Astrocyte (in vitro differentiated cells and primary cell): ENCODE results near the gene ACIN1. TPM values are rescaled to one million over a fixed set of nuclear protein-coding genes. Genes with fewer than 3 reads are reported as not detected.

Source experiments
- DNase-seq: peaks from one replicate; pipeline ENCODE4 v3.0.0-alpha.2; 2010; ENCODE audit warnings: low read depth
- FAIRE-seq: peaks from 2 replicates; lab custom pipeline; 2011; peaks lifted over from hg19 to GRCh38; lab: Jason Lieb, UNC
- H2AFZ ChIP-seq: 2 replicates; pipeline ENCODE4 v1.6.0; 2012; ENCODE audit warnings: low read depth, low read length, inconsistent platforms
- H3K27ac ChIP-seq: 2 replicates; pipeline ENCODE4 v1.5.1; 2011; ENCODE audit warnings: low read depth, low read length, inconsistent platforms
- H3K27me3 ChIP-seq: 2 replicates; pipeline ENCODE4 v1.6.0; 2011; ENCODE audit warnings: low read length, inconsistent platforms; ENCODE audit not compliant: insufficient read depth
- H3K36me3 ChIP-seq: 2 replicates; pipeline ENCODE4 v1.5.1; 2011; ENCODE audit warnings: low read length, inconsistent platforms; ENCODE audit not compliant: insufficient read depth
- H3K4me1 ChIP-seq: 2 replicates; pipeline ENCODE4 v1.5.1; 2011; ENCODE audit warnings: low read length, inconsistent platforms; ENCODE audit not compliant: insufficient read depth
- H3K4me2 ChIP-seq: 2 replicates; pipeline ENCODE4 v1.6.0; 2012; ENCODE audit warnings: low read length, inconsistent platforms
- H3K4me3 ChIP-seq: 2 replicates; pipeline ENCODE4 v1.5.1; 2011; ENCODE audit warnings: low read depth, mild to moderate bottlenecking, low read length, inconsistent platforms; ENCODE audit not compliant: insufficient read depth
- H3K79me2 ChIP-seq: 2 replicates; pipeline ENCODE4 v1.6.0; 2012; ENCODE audit warnings: mild to moderate bottlenecking, low read length, inconsistent platforms; ENCODE audit not compliant: insufficient read depth
- H3K9ac ChIP-seq: 2 replicates; pipeline ENCODE4 v1.6.0; 2012; ENCODE audit warnings: mild to moderate bottlenecking, low read length, inconsistent platforms
- H3K9me3 ChIP-seq: 2 replicates; pipeline ENCODE4 v1.5.1; 2012; ENCODE audit warnings: low read depth, mild to moderate bottlenecking, low read length, inconsistent platforms; ENCODE audit not compliant: insufficient read depth
- H4K20me1 ChIP-seq: 2 replicates; pipeline ENCODE4 v1.6.0; 2012; ENCODE audit warnings: low read length, inconsistent platforms; ENCODE audit not compliant: insufficient read depth
- H3K27ac Mint-ChIP-seq: one replicate; pipeline ENCODE4 v1.8.0; 2021; ENCODE audit warnings: mild to moderate bottlenecking, mixed read lengths; ENCODE audit not compliant: unreplicated experiment
- H3K27me3 Mint-ChIP-seq: one replicate; pipeline ENCODE4 v1.8.0; 2021; ENCODE audit warnings: low read depth, mixed read lengths; ENCODE audit not compliant: unreplicated experiment
- H3K36me3 Mint-ChIP-seq: one replicate; pipeline ENCODE4 v1.8.0; 2021; ENCODE audit warnings: low read depth, mixed read lengths; ENCODE audit not compliant: unreplicated experiment
- H3K4me1 Mint-ChIP-seq: one replicate; pipeline ENCODE4 v1.8.0; 2021; ENCODE audit warnings: low read depth, mixed read lengths; ENCODE audit not compliant: unreplicated experiment
- H3K4me3 Mint-ChIP-seq: one replicate; pipeline ENCODE4 v1.8.0; 2021; ENCODE audit warnings: mild to moderate bottlenecking, moderate library complexity, mixed read lengths; ENCODE audit not compliant: unreplicated experiment
- H3K9me3 Mint-ChIP-seq: one replicate; pipeline ENCODE4 v1.8.0; 2021; ENCODE audit warnings: mild to moderate bottlenecking, mixed read lengths; ENCODE audit not compliant: unreplicated experiment
- CTCF ChIP-seq: IDR thresholded peaks from 2 replicates; pipeline ENCODE4 v1.5.1; 2011; ENCODE audit warnings: low read depth, mild to moderate bottlenecking, inconsistent platforms, low read length, moderate library complexity; ENCODE audit not compliant: insufficient read depth
- EZH2 ChIP-seq: IDR thresholded peaks from 2 replicates; pipeline ENCODE4 v1.6.1; 2012; ENCODE audit warnings: mild to moderate bottlenecking, low read length, inconsistent platforms; ENCODE audit not compliant: insufficient read depth
- total RNA-seq: library from RNA; stranded (reverse); gene quantifications from 2 replicates; pipeline ENCODE4 v1.2.1, GENCODE V29; 2021

The ACIN1 gene
- total RNA-seq, 1 donor from 2014 or later = 208 TPM

- DNase-seq = no peak
- Histone ChIP-seq H3K4me2 (no peak overlapping the region), H3K4me3 (no peak overlapping the region), H3K36me3 (peaks cover 1% of the 10 kb centered on the region), H4K20me1 (peaks cover 18% of the 10 kb centered on the region), H3K4me1 (peaks cover 6% of the 10 kb centered on the region), H3K9me3 (no peaks in the 10 kb centered on the region), H3K27me3 (no peaks in the 10 kb centered on the region), H2AFZ (no peak overlapping the region), H3K79me2 (no peaks in the 10 kb centered on the region), H3K27ac (no peak overlapping the region), H3K9ac (no peak overlapping the region)
- H3K27ac Mint-ChIP-seq = no peak overlapping the region
- H3K27me3 Mint-ChIP-seq = no peaks in the 10 kb centered on the region
- no peaks in the 10 kb centered on the region for H3K9me3 Mint-ChIP-seq
- TF ChIP-seq CTCF (no peak), EZH2 (no peak)
- H3K4me3 Mint-ChIP-seq = no peak overlapping the region
- H3K36me3 Mint-ChIP-seq = peaks cover 10% of the 10 kb centered on the region
- FAIRE-seq = no peak
- peaks cover 9% of the 10 kb centered on the region for H3K4me1 Mint-ChIP-seq
Measured at GRCh38 chr14:23020143-23021128, 74.5 kb downstream of the ACIN1 start.

GRCh38 chr14:23018107-23018506 lies 76.8 kb downstream of the ACIN1 start:
- H3K9me3 ChIP-seq = no peaks in the 10 kb centered on the region
- H3K4me1 ChIP-seq = no peaks in the 10 kb centered on the region
- H3K27ac Mint-ChIP-seq = no peak overlapping the region
- no peaks in the 10 kb centered on the region for H3K4me1 Mint-ChIP-seq
- H3K4me2 ChIP-seq = no peak overlapping the region
- no peaks in the 10 kb centered on the region for H3K27me3 ChIP-seq
- no peaks in the 10 kb centered on the region for H3K36me3 ChIP-seq
- H3K9ac ChIP-seq = no peak overlapping the region
- TF ChIP-seq EZH2 (no peak), CTCF (no peak)
- H4K20me1 ChIP-seq = peaks cover 4% of the 10 kb centered on the region
- peaks cover 2% of the 10 kb centered on the region for H3K36me3 Mint-ChIP-seq
- no peaks in the 10 kb centered on the region for H3K79me2 ChIP-seq
- no peak overlapping the region for H2AFZ ChIP-seq
- no peaks in the 10 kb centered on the region for H3K9me3 Mint-ChIP-seq
- no peak overlapping the region for H3K4me3 Mint-ChIP-seq
- H3K27me3 Mint-ChIP-seq = no peaks in the 10 kb centered on the region
- H3K27ac ChIP-seq = no peak overlapping the region
- DNase-seq (no peak), FAIRE-seq (no peak)
- no peak overlapping the region for H3K4me3 ChIP-seq

GRCh38 chr14:23017091-23017490 lies 77.8 kb downstream of the ACIN1 start:
- Histone ChIP-seq H3K4me1 (no peaks in the 10 kb centered on the region), H3K27ac (no peak overlapping the region), H3K9ac (no peak overlapping the region), H3K4me3 (no peak overlapping the region), H4K20me1 (no peaks in the 10 kb centered on the region), H3K36me3 (no peaks in the 10 kb centered on the region), H2AFZ (no peak overlapping the region), H3K79me2 (no peaks in the 10 kb centered on the region), H3K27me3 (no peaks in the 10 kb centered on the region), H3K9me3 (no peaks in the 10 kb centered on the region), H3K4me2 (no peak overlapping the region)
- no peaks in the 10 kb centered on the region for H3K9me3 Mint-ChIP-seq
- TF ChIP-seq CTCF = no peak
- DNase-seq = no peak
- peaks cover 2% of the 10 kb centered on the region for H3K36me3 Mint-ChIP-seq
- no peaks in the 10 kb centered on the region for H3K27me3 Mint-ChIP-seq
- H3K4me3 Mint-ChIP-seq = no peak overlapping the region
- no peak overlapping the region for H3K27ac Mint-ChIP-seq
- H3K4me1 Mint-ChIP-seq = no peaks in the 10 kb centered on the region
- FAIRE-seq = no peak
